GM19467 (cell line): Measurements from ENCODE around the gene LRRC73.
"Not testable (repeated sequence)": the region's sequence is repeated elsewhere in the genome, so short reads cannot be mapped to it uniquely, and the experiment has no call there.

Source experiments
- ATAC-seq: cut with Tn5 transposase; IDR thresholded peaks from one replicate; pipeline ENCODE4 v1.9.1; 2021; ENCODE audit warnings: mild to moderate bottlenecking, moderate library complexity; ENCODE audit not compliant: unreplicated experiment

The LRRC73 gene

GRCh38 chr6:43511824-43512415 lies 1.8 kb upstream of the LRRC73 start:
- no peak for ATAC-seq

GRCh38 chr6:43510827-43511163 lies 649 bp upstream of the LRRC73 start:
- ATAC-seq: no peak

- ATAC-seq: peak; percentile 5
These were observed 783 bp downstream of the LRRC73 start for GRCh38 chr6:43509142-43509983.

- no peak for ATAC-seq
These were observed 1.5 kb downstream of the LRRC73 start for GRCh38 chr6:43508481-43509141.

GRCh38 chr6:43506667-43507471 lies 3.3 kb downstream of the LRRC73 start:
- peak; percentile 45 for ATAC-seq

GRCh38 chr6:43506171-43506570 lies 4.0 kb downstream of the LRRC73 start:
- no peak for ATAC-seq

- ATAC-seq: no peak
These were observed 4.4 kb downstream of the LRRC73 start for GRCh38 chr6:43505718-43506117.

- no peak for ATAC-seq
These were observed 5.2 kb downstream of the LRRC73 start for GRCh38 chr6:43504756-43505593.

GRCh38 chr6:43503443-43503842 lies 6.7 kb downstream of the LRRC73 start:
- ATAC-seq: no peak

- ATAC-seq: no peak
These were observed 7.5 kb downstream of the LRRC73 start for GRCh38 chr6:43502666-43503065.

GRCh38 chr6:43500921-43501320 lies 9.2 kb downstream of the LRRC73 start:
- no peak for ATAC-seq

- ATAC-seq: no peak
These were observed 10.9 kb downstream of the LRRC73 start for GRCh38 chr6:43499028-43499815.

- ATAC-seq: not testable (repeated sequence)
These were observed 11.9 kb downstream of the LRRC73 start for GRCh38 chr6:43498291-43498690.

GRCh38 chr6:43497689-43498088 lies 12.5 kb downstream of the LRRC73 start:
- ATAC-seq: no peak

- no peak for ATAC-seq
These were observed 13.1 kb downstream of the LRRC73 start for GRCh38 chr6:43497129-43497396.

- ATAC-seq: no peak
These were observed 13.6 kb downstream of the LRRC73 start for GRCh38 chr6:43496370-43497128.

- ATAC-seq: no peak
These were observed 14.7 kb downstream of the LRRC73 start for GRCh38 chr6:43495409-43495941.

GRCh38 chr6:43494766-43495165 lies 15.4 kb downstream of the LRRC73 start:
- ATAC-seq: no peak

- no peak for ATAC-seq
These were observed 15.8 kb downstream of the LRRC73 start for GRCh38 chr6:43494321-43494720.
